Neural progenitor cell (in vitro differentiated cells): ENCODE results near the gene CFAP97D1. TPM values are rescaled to one million over a fixed set of nuclear protein-coding genes. Genes with fewer than 3 reads are reported as not detected.
A peak's percentile ranks its signal among the peaks of the same experiment; 100 is the strongest.

ENCODE experiments used
- DNase-seq: peaks from one replicate; pipeline ENCODE4 v3.0.0-alpha.2; 2016; ENCODE audit warnings: low spot score
- H2AFZ ChIP-seq: fragments of 200-600 bp; sonication (generic); replicated peaks from 2 replicates; pipeline ENCODE4 v1.6.1; 2016; ENCODE audit warnings: antibody characterized with exemption
- H3F3A ChIP-seq: fragments of 200-600 bp; sonication (generic); 2 replicates; pipeline ENCODE4 v1.6.1; 2016; ENCODE audit warnings: antibody characterized with exemption, low read depth
- H3K27ac ChIP-seq: fragments of 200-600 bp; sonication (generic); 2 replicates; pipeline ENCODE4 v1.5.1; 2016; ENCODE audit warnings: mild to moderate bottlenecking
- H3K27me3 ChIP-seq: fragments of 200-600 bp; sonication (generic); 2 replicates; pipeline ENCODE4 v1.6.1; 2016; ENCODE audit warnings: mild to moderate bottlenecking, moderate library complexity
- H3K36me3 ChIP-seq: fragments of 200-600 bp; sonication (generic); 2 replicates; pipeline ENCODE4 v1.5.1; 2016
- H3K4me1 ChIP-seq: fragments of 200-600 bp; sonication (generic); 2 replicates; pipeline ENCODE4 v1.6.1; 2016; ENCODE audit warnings: mixed run types
- H3K4me2 ChIP-seq: fragments of 200-600 bp; sonication (generic); 2 replicates; pipeline ENCODE4 v1.6.1; 2016
- H3K4me3 ChIP-seq: fragments of 200-600 bp; sonication (generic); 2 replicates; pipeline ENCODE4 v1.5.1; 2016
- H3K79me2 ChIP-seq: fragments of 200-600 bp; sonication (generic); 2 replicates; pipeline ENCODE4 v1.6.1; 2016; ENCODE audit warnings: low read depth
- H3K9ac ChIP-seq: fragments of 200-600 bp; sonication (generic); 2 replicates; pipeline ENCODE4 v1.6.1; 2016
- H3K9me3 ChIP-seq: fragments of 200-600 bp; sonication (generic); 2 replicates; pipeline ENCODE4 v1.5.1; 2016; ENCODE audit warnings: low read depth
- H4K20me1 ChIP-seq: fragments of 200-600 bp; sonication (generic); 2 replicates; pipeline ENCODE4 v1.6.1; 2016; ENCODE audit warnings: low read depth
- H3K27ac Mint-ChIP-seq: 3 replicates; pipeline ENCODE4 v1.8.0; 2021; ENCODE audit warnings: mixed read lengths
- H3K27me3 Mint-ChIP-seq: 2 replicates; pipeline ENCODE4 v1.8.0; 2022; ENCODE audit warnings: low read depth, mild to moderate bottlenecking, inconsistent platforms, moderate library complexity, mixed read lengths; ENCODE audit not compliant: insufficient read depth
- H3K36me3 Mint-ChIP-seq: 3 replicates; pipeline ENCODE4 v1.8.0; 2021; ENCODE audit warnings: mixed read lengths
- H3K4me1 Mint-ChIP-seq: 3 replicates; pipeline ENCODE4 v1.8.0; 2021; ENCODE audit warnings: mixed read lengths
- H3K4me3 Mint-ChIP-seq: 3 replicates; pipeline ENCODE4 v1.8.0; 2021; ENCODE audit warnings: mild to moderate bottlenecking, moderate library complexity, mixed read lengths
- H3K9me3 Mint-ChIP-seq: 3 replicates; pipeline ENCODE4 v1.8.0; 2020; ENCODE audit warnings: mixed read lengths
- EZH2 ChIP-seq: fragments of 200-600 bp; sonication (generic); IDR thresholded peaks from 2 replicates; pipeline ENCODE4 v1.6.1; 2017; ENCODE audit warnings: antibody characterized with exemption, mild to moderate bottlenecking, moderate library complexity
- EZH2phosphoT487 ChIP-seq: fragments of 200-600 bp; sonication (generic); IDR thresholded peaks from 2 replicates; pipeline ENCODE4 v1.6.1; 2017; ENCODE audit warnings: antibody characterized with exemption
- total RNA-seq: library from RNA; depleted of rRNA; stranded (reverse); fragments of >200 nt; gene quantifications from 2 replicates; pipeline ENCODE4 v1.2.3, GENCODE V29; 2015; ENCODE audit warnings: low replicate concordance
- TF ChIP-seq, protein P1 (sequence below): fragments of 200-600 bp; sonication (generic); IDR thresholded peaks from 2 replicates; pipeline ENCODE4 v1.5.1; 2017; ENCODE audit warnings: antibody characterized with exemption, mild to moderate bottlenecking

The CFAP97D1 gene
- total RNA-seq, 1 donor from 2014 or later = not detected

DNA sequence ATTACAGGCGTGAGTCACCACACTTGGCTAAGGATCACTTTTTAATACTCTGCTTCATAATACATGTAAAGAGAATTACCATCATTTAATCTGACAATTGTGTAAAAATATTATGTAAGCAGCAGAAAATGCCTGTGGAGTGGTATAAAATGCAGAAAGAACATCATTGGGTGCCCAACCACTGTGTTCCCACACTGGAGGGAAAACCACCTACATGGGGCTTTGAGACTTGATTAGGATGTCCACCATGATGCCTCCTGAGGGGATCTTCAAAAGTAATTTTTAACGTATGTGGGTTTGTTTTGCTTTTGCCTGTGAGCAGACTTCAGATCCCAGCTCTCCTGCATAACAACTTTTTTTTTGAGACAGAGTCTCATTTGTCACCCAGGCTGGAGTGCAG, 18.8 kb downstream of the CFAP97D1 start:
- Histone ChIP-seq H3K9me3 (no peaks in the 10 kb centered on the region), H3K4me3 (no peak overlapping the region), H3K27me3 (no peaks in the 10 kb centered on the region), H3K4me2 (no peak overlapping the region), H3K9ac (no peak overlapping the region), H4K20me1 (no peaks in the 10 kb centered on the region), H2AFZ (no peak overlapping the region), H3K27ac (no peak overlapping the region), H3K36me3 (no peaks in the 10 kb centered on the region), H3K79me2 (no peaks in the 10 kb centered on the region), H3K4me1 (peaks cover 14% of the 10 kb centered on the region), H3F3A (no peaks in the 10 kb centered on the region)
- Mint-ChIP-seq H3K4me1 (peaks cover 3% of the 10 kb centered on the region), H3K36me3 (no peaks in the 10 kb centered on the region), H3K9me3 (no peaks in the 10 kb centered on the region), H3K27me3 (no peaks in the 10 kb centered on the region), H3K27ac (no peak overlapping the region), H3K4me3 (no peak overlapping the region)
- no peak for DNase-seq
- TF ChIP-seq EZH2 (no peak), EZH2phosphoT487 (no peak)
- TF ChIP-seq, protein P1, sequence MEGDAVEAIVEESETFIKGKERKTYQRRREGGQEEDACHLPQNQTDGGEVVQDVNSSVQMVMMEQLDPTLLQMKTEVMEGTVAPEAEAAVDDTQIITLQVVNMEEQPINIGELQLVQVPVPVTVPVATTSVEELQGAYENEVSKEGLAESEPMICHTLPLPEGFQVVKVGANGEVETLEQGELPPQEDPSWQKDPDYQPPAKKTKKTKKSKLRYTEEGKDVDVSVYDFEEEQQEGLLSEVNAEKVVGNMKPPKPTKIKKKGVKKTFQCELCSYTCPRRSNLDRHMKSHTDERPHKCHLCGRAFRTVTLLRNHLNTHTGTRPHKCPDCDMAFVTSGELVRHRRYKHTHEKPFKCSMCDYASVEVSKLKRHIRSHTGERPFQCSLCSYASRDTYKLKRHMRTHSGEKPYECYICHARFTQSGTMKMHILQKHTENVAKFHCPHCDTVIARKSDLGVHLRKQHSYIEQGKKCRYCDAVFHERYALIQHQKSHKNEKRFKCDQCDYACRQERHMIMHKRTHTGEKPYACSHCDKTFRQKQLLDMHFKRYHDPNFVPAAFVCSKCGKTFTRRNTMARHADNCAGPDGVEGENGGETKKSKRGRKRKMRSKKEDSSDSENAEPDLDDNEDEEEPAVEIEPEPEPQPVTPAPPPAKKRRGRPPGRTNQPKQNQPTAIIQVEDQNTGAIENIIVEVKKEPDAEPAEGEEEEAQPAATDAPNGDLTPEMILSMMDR = no peak

DNA sequence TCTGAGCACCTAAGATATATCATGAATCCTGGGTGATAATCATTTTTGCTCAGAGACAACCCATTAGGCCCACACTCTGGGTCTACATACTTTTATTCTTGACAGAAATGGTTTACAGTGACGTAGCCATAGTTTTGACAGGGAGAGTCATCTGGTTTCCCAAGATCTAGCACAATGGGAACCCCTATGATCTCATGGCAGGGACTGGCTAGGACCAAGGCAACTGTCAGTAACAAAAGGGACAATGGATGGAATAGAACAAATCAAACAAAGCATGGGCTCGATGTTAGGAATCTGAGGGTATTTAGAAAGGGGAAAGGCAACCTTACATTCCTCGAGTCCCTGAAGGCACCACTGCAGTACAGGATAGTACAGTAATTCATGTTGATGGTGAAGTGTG, 20.5 kb downstream of the CFAP97D1 start:
- Histone ChIP-seq H3K27ac (no peak overlapping the region), H3F3A (no peaks in the 10 kb centered on the region), H3K79me2 (no peaks in the 10 kb centered on the region), H3K27me3 (no peaks in the 10 kb centered on the region), H2AFZ (no peak overlapping the region), H3K4me2 (peak overlapping the region; percentile 13), H3K9ac (no peak overlapping the region), H3K4me3 (no peak overlapping the region), H3K9me3 (no peaks in the 10 kb centered on the region), H4K20me1 (no peaks in the 10 kb centered on the region), H3K36me3 (no peaks in the 10 kb centered on the region), H3K4me1 (peaks cover 14% of the 10 kb centered on the region)
- TF ChIP-seq EZH2phosphoT487 (no peak), EZH2 (no peak)
- TF ChIP-seq, protein P1 = no peak
- Mint-ChIP-seq H3K4me1 (peaks cover 3% of the 10 kb centered on the region), H3K27ac (no peak overlapping the region), H3K9me3 (no peaks in the 10 kb centered on the region), H3K4me3 (no peak overlapping the region), H3K27me3 (peaks cover 2% of the 10 kb centered on the region), H3K36me3 (no peaks in the 10 kb centered on the region)
- DNase-seq = peak; percentile 41

DNA sequence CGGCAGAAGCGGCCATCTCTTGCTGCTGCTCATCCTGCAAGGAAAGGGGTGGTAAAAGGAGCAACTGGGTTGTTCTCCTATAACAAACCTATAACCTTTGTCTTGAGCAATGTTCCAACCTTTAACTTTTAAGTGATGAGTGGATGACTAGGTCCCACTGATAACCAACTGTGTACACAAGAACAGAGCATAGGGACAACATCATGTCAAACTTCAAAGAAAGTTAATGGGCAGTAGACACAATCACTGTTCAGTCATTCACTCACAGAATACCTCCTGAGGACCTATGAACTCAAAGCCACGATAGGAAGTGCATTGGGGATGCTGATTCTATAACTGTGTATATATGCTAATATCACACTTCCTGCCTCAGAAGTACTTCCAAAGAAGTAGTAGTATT, 21.6 kb downstream of the CFAP97D1 start:
- Histone ChIP-seq H2AFZ (no peak overlapping the region), H3K27me3 (no peaks in the 10 kb centered on the region), H3K4me2 (no peak overlapping the region), H4K20me1 (no peaks in the 10 kb centered on the region), H3F3A (no peaks in the 10 kb centered on the region), H3K36me3 (no peaks in the 10 kb centered on the region), H3K27ac (no peak overlapping the region), H3K79me2 (no peaks in the 10 kb centered on the region), H3K4me3 (no peak overlapping the region), H3K9me3 (no peaks in the 10 kb centered on the region), H3K4me1 (peaks cover 14% of the 10 kb centered on the region), H3K9ac (no peak overlapping the region)
- H3K27me3 Mint-ChIP-seq = peaks cover 2% of the 10 kb centered on the region
- peaks cover 3% of the 10 kb centered on the region for H3K4me1 Mint-ChIP-seq
- H3K4me3 Mint-ChIP-seq = no peak overlapping the region
- H3K9me3 Mint-ChIP-seq = no peaks in the 10 kb centered on the region
- no peaks in the 10 kb centered on the region for H3K36me3 Mint-ChIP-seq
- no peak for DNase-seq
- TF ChIP-seq EZH2 = no peak
- TF ChIP-seq, protein P1 = no peak
- no peak for TF ChIP-seq EZH2phosphoT487
- H3K27ac Mint-ChIP-seq = no peak overlapping the region

DNA sequence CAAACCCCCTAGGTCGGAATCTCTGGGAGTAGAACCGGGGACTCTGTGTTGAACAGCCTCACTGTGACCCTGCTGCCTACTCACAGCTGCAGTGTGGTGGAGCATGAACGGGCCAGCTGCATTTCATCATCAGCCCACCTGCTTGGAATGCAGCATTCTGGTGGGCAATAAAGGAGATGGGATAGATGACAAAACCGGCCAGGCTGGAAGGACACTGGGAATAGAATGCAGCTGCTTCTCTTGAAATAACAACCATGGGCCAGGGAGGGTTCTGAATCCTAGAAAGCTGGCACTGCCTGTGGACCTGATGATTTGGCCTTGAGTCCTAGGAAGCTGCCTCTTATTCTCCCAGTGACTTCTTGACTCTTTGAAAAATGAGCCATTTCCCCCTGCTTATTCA, 23.5 kb downstream of the CFAP97D1 start:
- Histone ChIP-seq H3K79me2 (no peaks in the 10 kb centered on the region), H3K27me3 (no peaks in the 10 kb centered on the region), H3K27ac (no peak overlapping the region), H3F3A (no peaks in the 10 kb centered on the region), H3K9ac (no peak overlapping the region), H4K20me1 (no peaks in the 10 kb centered on the region), H3K4me1 (peaks cover 14% of the 10 kb centered on the region), H3K9me3 (no peaks in the 10 kb centered on the region), H3K36me3 (no peaks in the 10 kb centered on the region), H3K4me3 (no peak overlapping the region), H2AFZ (no peak overlapping the region), H3K4me2 (no peak overlapping the region)
- DNase-seq = no peak
- Mint-ChIP-seq H3K36me3 (no peaks in the 10 kb centered on the region), H3K9me3 (no peaks in the 10 kb centered on the region), H3K4me3 (no peak overlapping the region), H3K27me3 (peaks cover 2% of the 10 kb centered on the region), H3K27ac (no peak overlapping the region), H3K4me1 (peaks cover 3% of the 10 kb centered on the region)
- TF ChIP-seq EZH2phosphoT487 = no peak
- no peak for TF ChIP-seq EZH2
- TF ChIP-seq, protein P1 = no peak
